ENCODE results near the gene LRIG3. TPM values are rescaled to one million over a fixed set of nuclear protein-coding genes. Genes with fewer than 3 reads are reported as not detected.

The LRIG3 gene
- total RNA-seq, 2 experiments from 2014 or later: not detected

- POLR2A ChIA-PET: no interaction called here
- DNase-seq (no peak), ATAC-seq (ENCODE audit: low read depth) (no peak)
- peaks cover 3% of the 10 kb centered on the region for H3K4me1 Mint-ChIP-seq
- H3K36me3 Mint-ChIP-seq: no peaks in the 10 kb centered on the region
- H3K4me3 Mint-ChIP-seq: no peak overlapping the region
- peaks cover 14% of the 10 kb centered on the region for H3K27me3 Mint-ChIP-seq
- no peaks in the 10 kb centered on the region for H3K9me3 Mint-ChIP-seq
- H3K27ac Mint-ChIP-seq: no peak overlapping the region
Measured at GRCh38 chr12:58924652-58925051, 4.3 kb upstream of the LRIG3 start.

GRCh38 chr12:58923781-58924180 lies 3.5 kb upstream of the LRIG3 start:
- Mint-ChIP-seq H3K27me3 (peaks cover 21% of the 10 kb centered on the region), H3K9me3 (no peaks in the 10 kb centered on the region), H3K4me1 (peaks cover 3% of the 10 kb centered on the region), H3K27ac (no peak overlapping the region), H3K4me3 (no peak overlapping the region), H3K36me3 (no peaks in the 10 kb centered on the region)
- ATAC-seq (ENCODE audit: low read depth) (no peak), DNase-seq (no peak)
- POLR2A ChIA-PET: no interaction called here

- peaks cover 3% of the 10 kb centered on the region for H3K4me1 Mint-ChIP-seq
- DNase-seq: no peak
- no peak for ATAC-seq (ENCODE audit: low read depth)
- H3K36me3 Mint-ChIP-seq: no peaks in the 10 kb centered on the region
- H3K27me3 Mint-ChIP-seq: peaks cover 30% of the 10 kb centered on the region
- no peaks in the 10 kb centered on the region for H3K9me3 Mint-ChIP-seq
- POLR2A ChIA-PET: no interaction called here
- H3K4me3 Mint-ChIP-seq: no peak overlapping the region
- no peak overlapping the region for H3K27ac Mint-ChIP-seq
Measured at GRCh38 chr12:58922849-58923248, 2.5 kb upstream of the LRIG3 start.

- POLR2A ChIA-PET: no interaction called here
- Mint-ChIP-seq H3K27me3 (peaks cover 39% of the 10 kb centered on the region), H3K27ac (no peak overlapping the region), H3K4me1 (peaks cover 3% of the 10 kb centered on the region), H3K9me3 (no peaks in the 10 kb centered on the region), H3K4me3 (no peak overlapping the region), H3K36me3 (no peaks in the 10 kb centered on the region)
- DNase-seq: no peak
- ATAC-seq (ENCODE audit: low read depth): no peak
Measured at GRCh38 chr12:58920961-58921861, 907 bp upstream of the LRIG3 start.

- no peak for ATAC-seq (ENCODE audit: low read depth)
- H3K4me1 Mint-ChIP-seq: peaks cover 3% of the 10 kb centered on the region
- no peaks in the 10 kb centered on the region for H3K9me3 Mint-ChIP-seq
- no peak overlapping the region for H3K27ac Mint-ChIP-seq
- H3K36me3 Mint-ChIP-seq: no peaks in the 10 kb centered on the region
- peaks cover 39% of the 10 kb centered on the region for H3K27me3 Mint-ChIP-seq
- H3K4me3 Mint-ChIP-seq: no peak overlapping the region
- peak; percentile 26 for DNase-seq
- POLR2A ChIA-PET: interaction anchor here (0.7 kb wide), 1 partner anchor 584 kb away, joined by 3 read pairs; no protein-coding TSS in a partner anchor
Measured at GRCh38 chr12:58919231-58920101, 838 bp downstream of the LRIG3 start.

GRCh38 chr12:58918469-58918844 lies 1.8 kb downstream of the LRIG3 start:
- POLR2A ChIA-PET: no interaction called here
- H3K4me1 Mint-ChIP-seq: peaks cover 3% of the 10 kb centered on the region
- H3K27ac Mint-ChIP-seq: no peak overlapping the region
- DNase-seq (no peak), ATAC-seq (ENCODE audit: low read depth) (no peak)
- no peaks in the 10 kb centered on the region for H3K9me3 Mint-ChIP-seq
- H3K4me3 Mint-ChIP-seq: no peak overlapping the region
- peaks cover 39% of the 10 kb centered on the region for H3K27me3 Mint-ChIP-seq
- H3K36me3 Mint-ChIP-seq: no peaks in the 10 kb centered on the region

- Mint-ChIP-seq H3K27ac (no peak overlapping the region), H3K27me3 (peaks cover 39% of the 10 kb centered on the region), H3K4me1 (peaks cover 3% of the 10 kb centered on the region), H3K9me3 (no peaks in the 10 kb centered on the region), H3K36me3 (no peaks in the 10 kb centered on the region), H3K4me3 (no peak overlapping the region)
- ATAC-seq (ENCODE audit: low read depth) (no peak), DNase-seq (no peak)
- POLR2A ChIA-PET: no interaction called here
Measured at GRCh38 chr12:58917699-58918468, 2.4 kb downstream of the LRIG3 start.

- H3K27me3 Mint-ChIP-seq: peaks cover 39% of the 10 kb centered on the region
- no peak overlapping the region for H3K27ac Mint-ChIP-seq
- ATAC-seq (ENCODE audit: low read depth) (no peak), DNase-seq (no peak)
- H3K4me3 Mint-ChIP-seq: no peak overlapping the region
- H3K36me3 Mint-ChIP-seq: no peaks in the 10 kb centered on the region
- H3K9me3 Mint-ChIP-seq: no peaks in the 10 kb centered on the region
- H3K4me1 Mint-ChIP-seq: peaks cover 3% of the 10 kb centered on the region
- POLR2A ChIA-PET: no interaction called here
Measured at GRCh38 chr12:58916921-58917511, 3.3 kb downstream of the LRIG3 start.

- DNase-seq (no peak), ATAC-seq (ENCODE audit: low read depth) (no peak)
- Mint-ChIP-seq H3K27ac (no peak overlapping the region), H3K27me3 (peaks cover 35% of the 10 kb centered on the region), H3K4me1 (peaks cover 3% of the 10 kb centered on the region), H3K36me3 (no peaks in the 10 kb centered on the region), H3K9me3 (peaks cover 1% of the 10 kb centered on the region), H3K4me3 (no peak overlapping the region)
- POLR2A ChIA-PET: no interaction called here
Measured at GRCh38 chr12:58916161-58916621, 4.1 kb downstream of the LRIG3 start.

- Mint-ChIP-seq H3K27ac (no peak overlapping the region), H3K36me3 (no peaks in the 10 kb centered on the region), H3K27me3 (peaks cover 31% of the 10 kb centered on the region), H3K9me3 (peaks cover 1% of the 10 kb centered on the region), H3K4me3 (no peak overlapping the region), H3K4me1 (peaks cover 2% of the 10 kb centered on the region)
- POLR2A ChIA-PET: no interaction called here
- ATAC-seq (ENCODE audit: low read depth) (no peak), DNase-seq (no peak)
Measured at GRCh38 chr12:58915634-58916033, 4.7 kb downstream of the LRIG3 start.

- no peak overlapping the region for H3K4me3 Mint-ChIP-seq
- peaks cover 1% of the 10 kb centered on the region for H3K9me3 Mint-ChIP-seq
- no peaks in the 10 kb centered on the region for H3K36me3 Mint-ChIP-seq
- DNase-seq (no peak), ATAC-seq (ENCODE audit: low read depth) (no peak)
- POLR2A ChIA-PET: no interaction called here
- H3K4me1 Mint-ChIP-seq: no peaks in the 10 kb centered on the region
- no peak overlapping the region for H3K27ac Mint-ChIP-seq
- peaks cover 26% of the 10 kb centered on the region for H3K27me3 Mint-ChIP-seq
Measured at GRCh38 chr12:58915037-58915436, 5.3 kb downstream of the LRIG3 start.

- H3K4me3 Mint-ChIP-seq: no peak overlapping the region
Measured at GRCh38 chr12:58914457-58914856, 5.8 kb downstream of the LRIG3 start.

GRCh38 chr12:58907391-58907790 lies 12.9 kb downstream of the LRIG3 start:
- Mint-ChIP-seq H3K27me3 (no peaks in the 10 kb centered on the region), H3K4me1 (no peaks in the 10 kb centered on the region), H3K36me3 (no peaks in the 10 kb centered on the region), H3K27ac (no peak overlapping the region), H3K9me3 (peaks cover 1% of the 10 kb centered on the region), H3K4me3 (no peak overlapping the region)
- POLR2A ChIA-PET: no interaction called here
- ATAC-seq (ENCODE audit: low read depth): no peak
- no peak for DNase-seq

More at GRCh38 chr12:58914457-58914856, 5.8 kb downstream of the LRIG3 start:
- H3K9me3 Mint-ChIP-seq: peaks cover 1% of the 10 kb centered on the region
- H3K27me3 Mint-ChIP-seq: peaks cover 23% of the 10 kb centered on the region
- no peak overlapping the region for H3K27ac Mint-ChIP-seq
- H3K36me3 Mint-ChIP-seq: no peaks in the 10 kb centered on the region
- DNase-seq (no peak), ATAC-seq (ENCODE audit: low read depth) (no peak)
- POLR2A ChIA-PET: no interaction called here
- no peaks in the 10 kb centered on the region for H3K4me1 Mint-ChIP-seq

All from activated naive CD8-positive, alpha-beta T cell treated with anti-CD3 and anti-CD28 coated beads, Interleukin-2, amount 10 ng/mL, durations not matched to agents 7 days and 5 days (primary cell).